Measurements from ENCODE around the gene ZNF862.

DNA sequence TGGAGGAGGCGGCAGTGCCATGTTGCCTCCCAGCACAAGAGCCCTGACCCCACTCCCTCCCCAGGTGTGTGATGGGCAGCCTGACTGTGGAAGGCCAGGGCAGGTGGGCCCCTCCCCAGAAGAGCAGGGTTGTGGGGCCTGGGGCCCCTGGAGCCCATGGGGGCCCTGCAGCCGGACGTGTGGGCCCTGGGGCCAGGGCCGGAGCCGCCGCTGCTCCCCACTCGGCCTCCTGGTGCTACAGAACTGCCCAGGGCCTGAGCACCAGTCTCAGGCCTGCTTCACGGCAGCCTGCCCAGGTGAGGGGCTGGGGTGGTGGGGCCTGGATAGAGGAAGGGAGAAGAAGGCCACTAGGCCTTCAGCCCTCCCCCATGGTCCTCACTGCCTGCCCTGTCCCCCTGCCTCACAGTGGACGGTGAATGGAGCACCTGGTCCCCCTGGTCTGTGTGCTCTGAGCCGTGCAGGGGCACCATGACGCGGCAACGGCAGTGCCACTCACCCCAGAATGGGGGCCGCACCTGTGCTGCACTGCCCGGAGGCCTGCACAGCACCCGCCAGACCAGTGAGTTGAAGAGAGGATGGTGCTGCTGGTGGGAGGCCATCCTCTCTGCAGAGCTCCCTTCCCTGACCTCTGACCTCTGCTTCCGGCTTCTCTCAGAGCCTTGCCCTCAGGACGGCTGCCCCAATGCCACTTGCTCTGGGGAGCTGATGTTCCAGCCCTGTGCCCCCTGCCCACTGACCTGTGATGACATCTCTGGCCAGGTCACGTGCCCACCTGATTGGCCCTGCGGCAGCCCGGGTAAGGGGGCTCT is 46.6 kb upstream of the ZNF862 start:
- TF ChIP-seq, protein P1, sequence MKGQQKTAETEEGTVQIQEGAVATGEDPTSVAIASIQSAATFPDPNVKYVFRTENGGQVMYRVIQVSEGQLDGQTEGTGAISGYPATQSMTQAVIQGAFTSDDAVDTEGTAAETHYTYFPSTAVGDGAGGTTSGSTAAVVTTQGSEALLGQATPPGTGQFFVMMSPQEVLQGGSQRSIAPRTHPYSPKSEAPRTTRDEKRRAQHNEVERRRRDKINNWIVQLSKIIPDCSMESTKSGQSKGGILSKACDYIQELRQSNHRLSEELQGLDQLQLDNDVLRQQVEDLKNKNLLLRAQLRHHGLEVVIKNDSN (IDR thresholded peaks at IDR 0.05; ENCODE audit: borderline replicate concordance, low read depth), result no peak
- TF ChIP-seq, protein P2, sequence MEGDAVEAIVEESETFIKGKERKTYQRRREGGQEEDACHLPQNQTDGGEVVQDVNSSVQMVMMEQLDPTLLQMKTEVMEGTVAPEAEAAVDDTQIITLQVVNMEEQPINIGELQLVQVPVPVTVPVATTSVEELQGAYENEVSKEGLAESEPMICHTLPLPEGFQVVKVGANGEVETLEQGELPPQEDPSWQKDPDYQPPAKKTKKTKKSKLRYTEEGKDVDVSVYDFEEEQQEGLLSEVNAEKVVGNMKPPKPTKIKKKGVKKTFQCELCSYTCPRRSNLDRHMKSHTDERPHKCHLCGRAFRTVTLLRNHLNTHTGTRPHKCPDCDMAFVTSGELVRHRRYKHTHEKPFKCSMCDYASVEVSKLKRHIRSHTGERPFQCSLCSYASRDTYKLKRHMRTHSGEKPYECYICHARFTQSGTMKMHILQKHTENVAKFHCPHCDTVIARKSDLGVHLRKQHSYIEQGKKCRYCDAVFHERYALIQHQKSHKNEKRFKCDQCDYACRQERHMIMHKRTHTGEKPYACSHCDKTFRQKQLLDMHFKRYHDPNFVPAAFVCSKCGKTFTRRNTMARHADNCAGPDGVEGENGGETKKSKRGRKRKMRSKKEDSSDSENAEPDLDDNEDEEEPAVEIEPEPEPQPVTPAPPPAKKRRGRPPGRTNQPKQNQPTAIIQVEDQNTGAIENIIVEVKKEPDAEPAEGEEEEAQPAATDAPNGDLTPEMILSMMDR (IDR thresholded peaks at IDR 0.05), result no peak
- TF ChIP-seq CHD2 (IDR thresholded peaks at IDR 0.05; ENCODE audit: low read length, partially characterized antibody) (no peak), MXI1 (IDR thresholded peaks at IDR 0.05; ENCODE audit: low read depth, low read length) (no peak), EP300 (IDR thresholded peaks at IDR 0.05; ENCODE audit: borderline replicate concordance in 1 of 2, low read depth in 1 of 2, low read length in 1 of 2) (no peak), TCF12 (IDR thresholded peaks at IDR 0.05) (no peak), TAF1 (IDR thresholded peaks at IDR 0.05; ENCODE audit: borderline replicate concordance, low read depth, low read length) (no peak), YY1 (IDR thresholded peaks at IDR 0.05; ENCODE audit: low read depth) (no peak)
- TF ChIP-seq, protein P3, sequence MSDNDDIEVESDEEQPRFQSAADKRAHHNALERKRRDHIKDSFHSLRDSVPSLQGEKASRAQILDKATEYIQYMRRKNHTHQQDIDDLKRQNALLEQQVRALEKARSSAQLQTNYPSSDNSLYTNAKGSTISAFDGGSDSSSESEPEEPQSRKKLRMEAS (IDR thresholded peaks at IDR 0.05; ENCODE audit: low read depth), result no peak
